Naive thymus-derived CD4-positive, alpha-beta T cell (primary cell): ENCODE results near the gene LCK. TPM values are rescaled to one million over a fixed set of nuclear protein-coding genes. Genes with fewer than 3 reads are reported as not detected.
"Not testable (repeated sequence)": the region's sequence is repeated elsewhere in the genome, so short reads cannot be mapped to it uniquely, and the experiment has no call there.

ENCODE experiments used
- ATAC-seq: fragments of 150-1000 bp; cut with Tn5 transposase; 2 replicates; pipeline ENCODE4 v1.10.0; 2021; ENCODE audit warnings: mild to moderate bottlenecking, moderate library complexity
- CTCF ChIA-PET: fragments of 350-600 bp; sonication (Branson Sonifier 250); formaldehyde crosslinking; loops from one replicate; lab custom pipeline; 2021; ENCODE audit warnings: antibody characterized with exemption; lab: Charles Lee
- POLR2A ChIA-PET: fragments of 350-600 bp; sonication (Branson Sonifier 250); formaldehyde crosslinking; loops from one replicate; lab custom pipeline; 2021; ENCODE audit warnings: antibody characterized with exemption, inconsistent platforms; lab: Charles Lee
- DNase-seq, 9 donors: peaks; one replicate each; pipeline versions ENCODE4 v3.0.0 to v3.0.0-alpha.2; 2020 to 2022; ENCODE audit warnings: mixed read lengths in 1 of 9
- H3K27ac ChIP-seq: one replicate; pipeline ENCODE4 v1.7.0; 2013; ENCODE audit warnings: mild to moderate bottlenecking, low read depth, low read length, moderate library complexity
- H3K27me3 ChIP-seq, 2 donors: one replicate each; pipeline ENCODE4 v1.7.0; 2013; ENCODE audit warnings: low read length in 2 of 2, mild to moderate bottlenecking in 2 of 2, moderate library complexity in 2 of 2; ENCODE audit not compliant: control insufficient read depth in 2 of 2, insufficient read depth in 2 of 2
- H3K36me3 ChIP-seq, 3 experiments: 1 replicate in 2 of 3; 2 replicates in 1 of 3; pipeline ENCODE4 v1.7.0; 2013; ENCODE audit warnings: low read length in 3 of 3, mild to moderate bottlenecking in 3 of 3, moderate library complexity in 1 of 3; ENCODE audit not compliant: insufficient read depth in 3 of 3, control insufficient read depth in 2 of 3
- H3K4me1 ChIP-seq, 2 donors: one replicate each; pipeline ENCODE4 v1.7.0; 2013; ENCODE audit warnings: low read length in 2 of 2, mild to moderate bottlenecking in 2 of 2, moderate library complexity in 1 of 2; ENCODE audit not compliant: control insufficient read depth in 2 of 2, insufficient read depth in 2 of 2
- H3K4me3 ChIP-seq: 2 replicates; pipeline ENCODE4 v1.7.0; 2013; ENCODE audit warnings: mild to moderate bottlenecking, low read length
- H3K9me3 ChIP-seq, 3 experiments: 1 replicate in 2 of 3; 2 replicates in 1 of 3; pipeline ENCODE4 v1.7.0; 2013; ENCODE audit warnings: low read length in 3 of 3; ENCODE audit not compliant: control insufficient read depth in 2 of 3
- H3K27ac Mint-ChIP-seq, 9 donors: one replicate each; pipeline ENCODE4 v1.8.0; 2020 to 2022; ENCODE audit warnings: mixed read lengths in 9 of 9, mild to moderate bottlenecking in 8 of 9, moderate library complexity in 5 of 9, inconsistent platforms in 2 of 9
- H3K27me3 Mint-ChIP-seq, 5 donors: one replicate each; pipeline ENCODE4 v1.8.0; 2021 to 2022; ENCODE audit warnings: mixed read lengths in 5 of 5, mild to moderate bottlenecking in 1 of 5
- H3K36me3 Mint-ChIP-seq, 5 donors: one replicate each; pipeline ENCODE4 v1.8.0; 2020 to 2022; ENCODE audit warnings: mixed read lengths in 5 of 5, mild to moderate bottlenecking in 3 of 5, inconsistent platforms in 1 of 5
- H3K4me1 Mint-ChIP-seq, 7 donors: one replicate each; pipeline ENCODE4 v1.8.0; 2020 to 2022; ENCODE audit warnings: mixed read lengths in 7 of 7, mild to moderate bottlenecking in 3 of 7, inconsistent platforms in 1 of 7
- H3K4me3 Mint-ChIP-seq, 10 donors: one replicate each; pipeline ENCODE4 v1.8.0; 2020 to 2022; ENCODE audit warnings: mild to moderate bottlenecking in 10 of 10, mixed read lengths in 10 of 10, moderate library complexity in 6 of 10, inconsistent platforms in 2 of 10
- H3K9me3 Mint-ChIP-seq, 11 donors: one replicate each; pipeline ENCODE4 v1.8.0; 2020 to 2022; ENCODE audit warnings: mixed read lengths in 11 of 11, mild to moderate bottlenecking in 4 of 11, inconsistent platforms in 1 of 11, moderate library complexity in 1 of 11
- intact Hi-C, 2 donors: fragments of 100-400 bp; cut with micrococcal nuclease; formaldehyde crosslinking; loops; one replicate each; pipeline ENCODE4 v1.15.1; 2023
- polyA plus RNA-seq, 2 donors: library from polyadenylated mRNA; unstranded; fragments of 300-500 nt; fragmentation: Illumina TruSeq; gene quantifications; one replicate each; pipeline ENCODE4 v1.2.3, GENCODE V29; 2021
- total RNA-seq, 6 experiments: library from RNA in 5 of 6; stranded (reverse) in 5 of 6; gene quantifications; 1 replicate in 5 of 6; 2 replicates in 1 of 6; pipeline ENCODE4 v1.2.3 and lab custom pipeline; 2021 to 2026

LCK gene
- total and polyA plus RNA-seq, 7 experiments from 2014 or later = 245 to 1,109 (median 480) TPM

DNA sequence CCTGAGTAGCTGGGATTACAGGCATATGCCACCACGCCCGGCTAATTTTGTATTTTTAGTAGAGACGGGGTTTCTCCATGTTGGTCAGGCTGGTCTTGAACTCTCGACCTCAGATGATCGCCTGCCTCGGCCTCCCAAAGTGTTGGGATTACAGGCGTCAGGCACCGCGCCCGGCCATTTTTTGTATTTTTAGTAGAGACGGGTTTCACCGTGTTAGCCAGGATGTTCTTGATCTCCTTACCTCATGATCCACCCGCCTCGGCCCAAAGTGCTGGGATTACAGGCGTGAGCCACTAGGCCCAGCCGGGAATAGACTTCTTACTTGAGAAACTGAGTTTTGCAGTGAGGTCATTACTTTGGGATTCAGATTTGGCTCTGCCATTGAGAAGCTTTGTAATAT is 47.1 kb downstream of the LCK start:
- CTCF ChIA-PET = interaction anchor here (0.9 kb wide), 1 partner anchor 38 kb away, joined by 3 read pairs; no protein-coding TSS in a partner anchor
- intact Hi-C loops, H3K9me3 Mint-ChIP-seq, H3K9me3 ChIP-seq, H3K27me3 Mint-ChIP-seq, H3K27me3 ChIP-seq, H3K4me3 ChIP-seq, ATAC-seq, H3K27ac ChIP-seq, DNase-seq: not testable (repeated sequence)
- H3K4me1 ChIP-seq = peaks cover 21 to 35% of the 10 kb centered on the region in 2 donors
- POLR2A ChIA-PET = interaction anchor here (0.9 kb wide), 1 partner anchor 17 kb away, joined by 4 read pairs; no protein-coding TSS in a partner anchor
- Mint-ChIP-seq H3K4me1 (peaks cover 43 to 82% (median 56%) of the 10 kb centered on the region in 7 donors), H3K27ac (peak overlapping the region in 5 of 9 donors; percentile 15 to 73 (median 45)), H3K4me3 (peak overlapping the region in 2 of 10 donors; percentile 27 to 35), H3K36me3 (peaks cover 4 to 30% (median 18%) of the 10 kb centered on the region in 5 donors)
- H3K36me3 ChIP-seq = peaks cover 0 to 14% (median 9%) of the 10 kb centered on the region in 3 experiments

DNA sequence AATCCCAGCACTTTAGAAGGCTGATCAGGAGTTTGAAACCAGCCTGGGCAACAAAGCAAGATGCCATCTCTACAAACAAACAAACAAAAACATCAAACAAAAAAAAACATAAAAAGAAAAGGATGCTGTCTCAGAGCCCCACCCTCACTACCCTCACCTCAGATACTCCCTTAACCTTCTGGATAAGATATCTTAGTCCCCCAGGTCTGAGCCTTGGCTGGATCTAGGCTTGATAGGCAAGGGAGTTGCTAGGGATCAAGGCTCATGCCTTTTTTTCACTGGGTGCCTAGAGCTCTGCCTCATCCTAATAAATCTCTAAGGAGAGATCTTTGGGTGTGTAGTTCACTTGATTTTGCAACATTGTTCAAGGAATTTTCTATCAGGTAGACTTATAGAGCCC is 48.3 kb downstream of the LCK start:
- no peaks in the 10 kb centered on the region for H3K9me3 Mint-ChIP-seq
- Histone ChIP-seq H3K27ac (no peak overlapping the region), H3K4me1 (peaks cover 17 to 29% of the 10 kb centered on the region in 2 donors), H3K4me3 (no peak overlapping the region), H3K36me3 (peaks cover 0 to 26% (median 9%) of the 10 kb centered on the region in 3 experiments), H3K9me3 (no peaks in the 10 kb centered on the region), H3K27me3 (no peaks in the 10 kb centered on the region)
- peaks cover 45 to 80% (median 58%) of the 10 kb centered on the region in 7 donors for H3K4me1 Mint-ChIP-seq
- peak overlapping the region in 1 of 10 donors; percentile 35 for H3K4me3 Mint-ChIP-seq
- peak overlapping the region in 6 of 9 donors; percentile 14 to 72 (median 70) for H3K27ac Mint-ChIP-seq
- intact Hi-C loops = no loop called here
- ATAC-seq (no peak), DNase-seq (no peak)
- CTCF ChIA-PET = no interaction called here
- POLR2A ChIA-PET = interaction anchor here (0.6 to 1.1 kb wide), 3 partner anchors 23 to 54 kb away, joined by 3 to 6 read pairs (median 3); no protein-coding TSS in a partner anchor
- no peaks in the 10 kb centered on the region for H3K27me3 Mint-ChIP-seq
- peaks cover 10 to 37% (median 26%) of the 10 kb centered on the region in 5 donors for H3K36me3 Mint-ChIP-seq

DNA sequence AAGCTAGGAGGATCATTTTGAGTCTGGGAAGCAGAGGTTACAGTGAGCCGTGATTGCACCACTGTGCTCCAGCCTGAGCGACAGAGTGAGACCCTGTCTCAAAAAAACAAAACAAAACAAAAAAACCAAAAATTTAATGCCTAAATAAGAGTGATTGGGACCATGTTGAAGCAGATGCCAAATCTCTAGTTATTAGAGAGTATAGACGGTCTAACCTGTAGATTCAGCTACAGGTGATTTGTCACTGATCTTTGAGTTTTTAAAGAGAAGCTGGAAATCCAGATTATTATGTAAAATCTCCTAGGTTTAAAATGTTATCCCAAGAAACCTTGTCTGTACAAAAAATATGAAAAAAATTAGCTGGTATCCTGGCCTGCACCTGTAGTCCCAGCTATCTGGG is 52.3 kb downstream of the LCK start:
- Mint-ChIP-seq H3K36me3 (peaks cover 10 to 44% (median 33%) of the 10 kb centered on the region in 5 donors), H3K4me1 (peaks cover 33 to 82% (median 61%) of the 10 kb centered on the region in 7 donors), H3K27ac (peak overlapping the region in 3 of 9 donors; percentile 9 to 44 (median 22)), H3K4me3 (no peak overlapping the region), H3K27me3 (no peaks in the 10 kb centered on the region), H3K9me3 (peaks cover 0 to 4% (median 0%) of the 10 kb centered on the region in 11 donors)
- no peak overlapping the region for H3K4me3 ChIP-seq
- ChIA-PET CTCF (interaction anchor here (0.6 to 1.0 kb wide), 3 partner anchors 10 to 87 kb away, joined by 3 to 5 read pairs (median 5); no protein-coding TSS in a partner anchor), POLR2A (interaction anchor here (1.2 to 1.5 kb wide), 3 partner anchors 12 to 25 kb away, joined by 4 read pairs; partner anchors contain the start of gene HDAC1)
- intact Hi-C loops = no loop called here
- ATAC-seq = no peak
- peaks cover 3 to 51% (median 19%) of the 10 kb centered on the region in 3 experiments for H3K36me3 ChIP-seq
- H3K9me3 ChIP-seq = no peaks in the 10 kb centered on the region
- no peak overlapping the region for H3K27ac ChIP-seq
- H3K27me3 ChIP-seq = no peaks in the 10 kb centered on the region
- peaks cover 0 to 10% of the 10 kb centered on the region in 2 donors for H3K4me1 ChIP-seq
- no peak for DNase-seq

DNA sequence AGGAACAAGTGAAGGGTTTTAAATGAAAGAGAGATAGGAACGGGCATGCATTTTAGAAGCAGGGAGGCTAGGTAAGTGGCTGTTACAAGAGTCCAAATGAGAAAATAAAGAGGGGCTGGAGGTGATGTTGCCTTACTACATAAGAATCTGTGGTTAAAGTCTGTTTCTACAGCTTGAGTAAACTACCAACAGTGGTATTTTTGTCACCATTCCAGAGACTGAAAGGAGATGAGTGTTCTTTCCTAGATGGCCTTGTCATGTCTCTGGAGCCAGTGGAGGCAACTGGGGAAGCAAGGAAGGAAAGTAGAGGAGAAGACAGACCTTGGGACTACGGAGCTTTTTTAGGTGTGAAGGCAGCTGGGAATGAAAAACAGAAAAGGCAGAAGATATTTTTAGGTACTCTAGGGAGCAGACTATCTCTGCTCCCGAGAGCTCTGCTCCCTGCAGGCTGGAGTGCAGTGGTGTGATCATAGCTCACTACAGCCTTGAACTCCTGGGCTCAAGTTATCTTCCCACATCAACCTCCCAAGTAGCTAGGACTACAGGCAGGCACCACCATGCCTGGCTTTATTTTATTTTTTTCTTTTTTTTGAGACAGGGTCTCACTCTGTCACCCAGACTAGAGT is 53.0 kb downstream of the LCK start:
- ChIA-PET POLR2A (interaction anchor here (1.2 to 1.5 kb wide), 3 partner anchors 12 to 24 kb away, joined by 3 to 4 read pairs (median 4); partner anchors contain the start of gene HDAC1), CTCF (interaction anchor here (0.7 to 1.1 kb wide), 3 partner anchors 18 to 88 kb away, joined by 3 to 5 read pairs (median 4); no protein-coding TSS in a partner anchor)
- H3K4me3 Mint-ChIP-seq = peak overlapping the region in 4 of 10 donors; percentile 2 to 12 (median 8)
- peaks cover 38 to 85% (median 66%) of the 10 kb centered on the region in 7 donors for H3K4me1 Mint-ChIP-seq
- peaks cover 10 to 44% (median 33%) of the 10 kb centered on the region in 5 donors for H3K36me3 Mint-ChIP-seq
- Histone ChIP-seq H3K27ac (peak overlapping the region; percentile 7), H3K4me1 (peaks cover 0 to 15% of the 10 kb centered on the region in 2 donors), H3K36me3 (peaks cover 3 to 51% (median 19%) of the 10 kb centered on the region in 3 experiments), H3K4me3 (no peak overlapping the region), H3K27me3 (no peaks in the 10 kb centered on the region), H3K9me3 (no peaks in the 10 kb centered on the region)
- H3K9me3 Mint-ChIP-seq = peaks cover 0 to 4% (median 0%) of the 10 kb centered on the region in 11 donors
- DNase-seq (no peak), ATAC-seq (no peak)
- H3K27ac Mint-ChIP-seq = peak overlapping the region in 7 of 9 donors; percentile 16 to 82 (median 46)
- intact Hi-C loops = no loop called here
- H3K27me3 Mint-ChIP-seq = no peaks in the 10 kb centered on the region

GRCh38 chr1:32305310-32305709 is 54.2 kb downstream of the LCK start:
- H3K27me3 ChIP-seq = no peaks in the 10 kb centered on the region
- H3K4me3 Mint-ChIP-seq = peak overlapping the region in 1 of 10 donors; percentile 23
- H3K4me3 ChIP-seq = no peak overlapping the region
- peak overlapping the region in 4 of 9 donors; percentile 42 to 68 (median 53) for H3K27ac Mint-ChIP-seq
- DNase-seq (no peak), ATAC-seq (no peak)
- peaks cover 10 to 49% (median 35%) of the 10 kb centered on the region in 5 donors for H3K36me3 Mint-ChIP-seq
- POLR2A ChIA-PET = interaction anchor here (0.6 to 1.1 kb wide), 4 partner anchors 9 to 66 kb away, joined by 3 to 5 read pairs (median 3); no protein-coding TSS in a partner anchor
- intact Hi-C loops = no loop called here
- CTCF ChIA-PET = interaction anchor here (0.7 kb wide), 1 partner anchor 87 kb away, joined by 3 read pairs; no protein-coding TSS in a partner anchor
- no peaks in the 10 kb centered on the region for H3K27me3 Mint-ChIP-seq
- H3K9me3 Mint-ChIP-seq = peaks cover 0 to 4% (median 0%) of the 10 kb centered on the region in 11 donors
- H3K4me1 Mint-ChIP-seq = peaks cover 34 to 85% (median 73%) of the 10 kb centered on the region in 7 donors
- H3K27ac ChIP-seq = no peak overlapping the region
- H3K4me1 ChIP-seq = peaks cover 0 to 13% of the 10 kb centered on the region in 2 donors
- peaks cover 3 to 56% (median 19%) of the 10 kb centered on the region in 3 experiments for H3K36me3 ChIP-seq
- no peaks in the 10 kb centered on the region for H3K9me3 ChIP-seq

GRCh38 chr1:32307324-32307723 is 56.3 kb downstream of the LCK start:
- no peaks in the 10 kb centered on the region for H3K9me3 ChIP-seq
- Mint-ChIP-seq H3K4me3 (peak overlapping the region in 3 of 10 donors; percentile 19 to 40 (median 26)), H3K4me1 (peaks cover 35 to 87% (median 77%) of the 10 kb centered on the region in 7 donors), H3K27me3 (no peaks in the 10 kb centered on the region), H3K9me3 (peaks cover 0 to 4% (median 0%) of the 10 kb centered on the region in 11 donors), H3K27ac (peak overlapping the region in 8 of 9 donors; percentile 53 to 88 (median 70)), H3K36me3 (peaks cover 10 to 40% (median 31%) of the 10 kb centered on the region in 5 donors)
- no peaks in the 10 kb centered on the region for H3K27me3 ChIP-seq
- peaks cover 2 to 22% of the 10 kb centered on the region in 2 donors for H3K4me1 ChIP-seq
- CTCF ChIA-PET = interaction anchor here (0.5 kb wide), 1 partner anchor 62 kb away, joined by 3 read pairs; no protein-coding TSS in a partner anchor
- POLR2A ChIA-PET = no interaction called here
- intact Hi-C loops = no loop called here
- ATAC-seq (no peak), DNase-seq (no peak)
- no peak overlapping the region for H3K27ac ChIP-seq
- H3K4me3 ChIP-seq = no peak overlapping the region
- H3K36me3 ChIP-seq = peaks cover 3 to 52% (median 13%) of the 10 kb centered on the region in 3 experiments
